Activated T-helper 1 cell treated with anti-CD3 and anti-CD28 coated beads, Interleukin-2, amount 50 U/mL, for 16 hours (primary cell): ENCODE measurements around the gene RPRD1A.
A peak's percentile ranks its signal among the peaks of the same experiment; 100 is the strongest.
"Not testable (repeated sequence)": the region's sequence is repeated elsewhere in the genome, so short reads cannot be mapped to it uniquely, and the experiment has no call there.

Experiments
- DNase-seq, 2 donors: peaks; one replicate each; pipeline ENCODE4 v3.0.0-alpha.2; 2020; ENCODE audit warnings: low read depth in 1 of 2, low spot score in 1 of 2

The RPRD1A gene

GRCh38 chr18:36067055-36067957 is at the start of gene RPRD1A:
RPRD1A (minus strand) TSS chr18:36067559; CDS start chr18:36067404, 155 bp downstream.
- DNase-seq: peak; percentile 95 to 96

- DNase-seq: not testable (repeated sequence)
These were observed 49.4 kb upstream of the RPRD1A start for GRCh38 chr18:36116771-36117170.

- no peak for DNase-seq
These were observed 47.4 kb upstream of the RPRD1A start for GRCh38 chr18:36114738-36115137.

GRCh38 chr18:36114251-36114650 is 46.9 kb upstream of the RPRD1A start:
- DNase-seq: no peak

- DNase-seq: no peak
These were observed 44.9 kb upstream of the RPRD1A start for GRCh38 chr18:36112302-36112701.

GRCh38 chr18:36109737-36110136 is 42.4 kb upstream of the RPRD1A start:
- DNase-seq: no peak

- DNase-seq: no peak
These were observed 41.2 kb upstream of the RPRD1A start for GRCh38 chr18:36108601-36109000.

- no peak for DNase-seq
These were observed 40.8 kb upstream of the RPRD1A start for GRCh38 chr18:36108196-36108595.

GRCh38 chr18:36107477-36107876 is 40.1 kb upstream of the RPRD1A start:
- DNase-seq: no peak

- DNase-seq: no peak
These were observed 37.4 kb upstream of the RPRD1A start for GRCh38 chr18:36104749-36105148.

- DNase-seq: no peak
These were observed 34.6 kb upstream of the RPRD1A start for GRCh38 chr18:36101943-36102342.

- no peak for DNase-seq
These were observed 32.0 kb upstream of the RPRD1A start for GRCh38 chr18:36099311-36099710.

- no peak for DNase-seq
These were observed 29.6 kb upstream of the RPRD1A start for GRCh38 chr18:36096955-36097354.

- DNase-seq: no peak
These were observed 28.7 kb upstream of the RPRD1A start for GRCh38 chr18:36095936-36096519.

GRCh38 chr18:36094431-36094830 is 27.1 kb upstream of the RPRD1A start:
- no peak for DNase-seq

GRCh38 chr18:36092116-36092515 is 24.8 kb upstream of the RPRD1A start:
- DNase-seq: not testable (repeated sequence)

- no peak for DNase-seq
These were observed 21.6 kb upstream of the RPRD1A start for GRCh38 chr18:36089001-36089400.

- DNase-seq: no peak
These were observed 20.9 kb upstream of the RPRD1A start for GRCh38 chr18:36088256-36088655.

- no peak for DNase-seq
These were observed 18.8 kb upstream of the RPRD1A start for GRCh38 chr18:36086186-36086585.

- no peak for DNase-seq
These were observed 17.8 kb upstream of the RPRD1A start for GRCh38 chr18:36085195-36085594.

GRCh38 chr18:36083729-36084128 is 16.4 kb upstream of the RPRD1A start:
- DNase-seq: no peak

- DNase-seq: not testable (repeated sequence)
These were observed 13.8 kb upstream of the RPRD1A start for GRCh38 chr18:36081118-36081517.
